Measurements from ENCODE around the gene FAM13C. TPM values are rescaled to one million over a fixed set of nuclear protein-coding genes. Genes with fewer than 3 reads are reported as not detected.

FAM13C gene
- total RNA-seq, 1 donor from 2014 or later: 10.1 TPM

DNA sequence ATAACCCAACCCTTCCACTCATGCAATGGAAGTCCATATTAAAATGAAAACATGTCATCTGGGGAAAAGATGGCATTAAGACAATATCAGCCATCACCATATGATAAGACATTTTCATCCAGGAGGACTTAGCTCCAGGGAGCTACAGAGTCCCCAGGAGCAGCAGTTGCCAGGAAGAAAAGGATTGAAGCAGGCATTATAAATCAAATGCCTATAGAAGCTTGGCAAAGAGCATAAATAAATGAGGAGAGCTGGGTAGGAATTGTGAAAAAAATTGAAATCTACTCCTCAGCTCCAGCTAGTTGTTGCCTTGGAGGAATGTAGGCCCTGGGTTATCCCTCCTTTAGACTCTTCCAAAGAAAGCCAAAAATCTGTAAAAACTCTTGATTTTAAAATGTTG, 42.5 kb downstream of the FAM13C start:
- H3K9me3 Mint-ChIP-seq: peaks cover 8% of the 10 kb centered on the region
- TF ChIP-seq, protein P1, sequence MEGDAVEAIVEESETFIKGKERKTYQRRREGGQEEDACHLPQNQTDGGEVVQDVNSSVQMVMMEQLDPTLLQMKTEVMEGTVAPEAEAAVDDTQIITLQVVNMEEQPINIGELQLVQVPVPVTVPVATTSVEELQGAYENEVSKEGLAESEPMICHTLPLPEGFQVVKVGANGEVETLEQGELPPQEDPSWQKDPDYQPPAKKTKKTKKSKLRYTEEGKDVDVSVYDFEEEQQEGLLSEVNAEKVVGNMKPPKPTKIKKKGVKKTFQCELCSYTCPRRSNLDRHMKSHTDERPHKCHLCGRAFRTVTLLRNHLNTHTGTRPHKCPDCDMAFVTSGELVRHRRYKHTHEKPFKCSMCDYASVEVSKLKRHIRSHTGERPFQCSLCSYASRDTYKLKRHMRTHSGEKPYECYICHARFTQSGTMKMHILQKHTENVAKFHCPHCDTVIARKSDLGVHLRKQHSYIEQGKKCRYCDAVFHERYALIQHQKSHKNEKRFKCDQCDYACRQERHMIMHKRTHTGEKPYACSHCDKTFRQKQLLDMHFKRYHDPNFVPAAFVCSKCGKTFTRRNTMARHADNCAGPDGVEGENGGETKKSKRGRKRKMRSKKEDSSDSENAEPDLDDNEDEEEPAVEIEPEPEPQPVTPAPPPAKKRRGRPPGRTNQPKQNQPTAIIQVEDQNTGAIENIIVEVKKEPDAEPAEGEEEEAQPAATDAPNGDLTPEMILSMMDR (conservative IDR thresholded peaks at IDR 0.05): no peak
- peaks cover 27% of the 10 kb centered on the region for H3K36me3 Mint-ChIP-seq
- no peak overlapping the region for H3K4me3 Mint-ChIP-seq
- H3K27me3 Mint-ChIP-seq: no peaks in the 10 kb centered on the region
- no peak overlapping the region for H3K27ac Mint-ChIP-seq
- peaks cover 13% of the 10 kb centered on the region for H3K4me1 Mint-ChIP-seq (ENCODE audit: unreplicated experiment)
- DNase-seq (ENCODE audit: extremely low spot score, unreplicated experiment): no peak

DNA sequence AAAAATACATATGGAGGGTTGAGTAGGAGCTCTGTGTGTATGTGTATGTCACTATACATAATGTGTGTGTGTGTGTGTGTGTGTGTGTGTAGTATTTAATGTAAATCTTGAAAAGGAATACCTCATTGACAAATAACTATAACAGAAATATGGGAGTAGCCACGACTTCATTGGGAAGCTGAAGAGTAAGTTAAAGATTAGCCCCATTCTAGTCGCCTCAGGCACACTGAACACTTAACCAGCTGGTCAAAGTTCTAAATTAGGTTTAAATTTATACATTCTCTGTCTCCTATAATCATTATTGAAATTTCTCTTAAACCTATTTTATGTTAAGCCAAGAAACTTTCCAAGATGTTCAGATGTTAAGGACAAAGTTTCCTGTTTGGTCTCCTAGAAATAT, 45.3 kb downstream of the FAM13C start:
- no peak overlapping the region for H3K4me3 Mint-ChIP-seq
- no peak overlapping the region for H3K27ac Mint-ChIP-seq
- peaks cover 15% of the 10 kb centered on the region for H3K36me3 Mint-ChIP-seq
- DNase-seq (ENCODE audit: extremely low spot score, unreplicated experiment): no peak
- peaks cover 1% of the 10 kb centered on the region for H3K4me1 Mint-ChIP-seq (ENCODE audit: unreplicated experiment)
- peaks cover 8% of the 10 kb centered on the region for H3K9me3 Mint-ChIP-seq
- no peaks in the 10 kb centered on the region for H3K27me3 Mint-ChIP-seq
- TF ChIP-seq, protein P1 (conservative IDR thresholded peaks at IDR 0.05): no peak

GRCh38 chr10:59315465-59315864, 46.9 kb downstream of the FAM13C start:
- no peak for DNase-seq (ENCODE audit: extremely low spot score, unreplicated experiment)
- H3K4me1 Mint-ChIP-seq (ENCODE audit: unreplicated experiment): no peaks in the 10 kb centered on the region
- peaks cover 7% of the 10 kb centered on the region for H3K9me3 Mint-ChIP-seq
- peaks cover 6% of the 10 kb centered on the region for H3K36me3 Mint-ChIP-seq
- no peak overlapping the region for H3K4me3 Mint-ChIP-seq
- TF ChIP-seq, protein P1 (conservative IDR thresholded peaks at IDR 0.05): no peak
- H3K27ac Mint-ChIP-seq: no peak overlapping the region
- H3K27me3 Mint-ChIP-seq: no peaks in the 10 kb centered on the region

DNA sequence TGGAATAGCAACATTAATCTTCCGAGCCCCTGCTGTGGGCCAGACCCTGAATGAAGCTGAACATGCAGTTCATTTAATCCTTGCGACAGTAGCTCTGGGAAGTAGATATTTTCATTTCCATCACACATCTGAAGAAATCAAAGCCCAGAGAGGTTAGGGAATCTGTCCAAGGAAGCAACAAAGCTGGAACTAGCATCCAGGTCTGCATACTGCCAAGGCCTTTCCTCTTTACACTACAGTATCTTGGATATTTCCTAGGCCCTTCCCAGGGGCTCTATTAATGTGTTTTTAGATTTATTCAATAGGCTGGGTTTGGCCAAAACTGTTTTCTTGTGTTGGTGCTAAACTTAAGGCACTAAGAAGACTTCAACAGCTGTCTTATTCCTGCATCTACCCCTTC, 48.1 kb downstream of the FAM13C start:
- H3K36me3 Mint-ChIP-seq: peaks cover 3% of the 10 kb centered on the region
- H3K9me3 Mint-ChIP-seq: peaks cover 7% of the 10 kb centered on the region
- H3K27ac Mint-ChIP-seq: no peak overlapping the region
- no peak for DNase-seq (ENCODE audit: extremely low spot score, unreplicated experiment)
- no peak overlapping the region for H3K4me3 Mint-ChIP-seq
- H3K27me3 Mint-ChIP-seq: no peaks in the 10 kb centered on the region
- H3K4me1 Mint-ChIP-seq (ENCODE audit: unreplicated experiment): no peaks in the 10 kb centered on the region
- TF ChIP-seq, protein P1 (conservative IDR thresholded peaks at IDR 0.05): no peak

- H3K4me3 Mint-ChIP-seq: no peak overlapping the region
- no peaks in the 10 kb centered on the region for H3K27me3 Mint-ChIP-seq
- H3K27ac Mint-ChIP-seq: no peak overlapping the region
- peaks cover 7% of the 10 kb centered on the region for H3K9me3 Mint-ChIP-seq
- DNase-seq (ENCODE audit: extremely low spot score, unreplicated experiment): no peak
- peaks cover 3% of the 10 kb centered on the region for H3K36me3 Mint-ChIP-seq
- H3K4me1 Mint-ChIP-seq (ENCODE audit: unreplicated experiment): no peaks in the 10 kb centered on the region
- TF ChIP-seq, protein P1 (conservative IDR thresholded peaks at IDR 0.05): no peak
Measured at GRCh38 chr10:59312247-59312646, 50.1 kb downstream of the FAM13C start.

DNA sequence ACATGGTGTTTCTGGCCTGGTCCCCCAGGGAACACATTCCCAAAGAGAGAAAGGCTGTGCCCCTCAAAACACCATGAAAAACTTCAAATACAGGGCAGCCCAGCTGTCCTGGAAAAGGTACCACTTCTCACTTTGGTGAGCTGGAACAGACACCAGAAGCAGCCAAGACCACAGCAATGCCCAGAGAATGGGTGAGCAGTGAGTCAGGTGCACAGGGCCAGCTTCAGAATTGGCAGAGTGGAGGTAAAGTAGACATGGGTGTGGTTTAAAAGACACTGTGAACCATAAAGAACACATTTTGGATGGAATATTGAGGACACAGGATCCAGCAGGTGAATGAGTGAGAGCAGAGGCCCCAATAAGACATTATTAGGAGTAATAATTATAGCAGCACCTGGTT, 51.3 kb downstream of the FAM13C start:
- TF ChIP-seq, protein P1 (conservative IDR thresholded peaks at IDR 0.05): no peak
- no peaks in the 10 kb centered on the region for H3K27me3 Mint-ChIP-seq
- no peak overlapping the region for H3K27ac Mint-ChIP-seq
- H3K9me3 Mint-ChIP-seq: peaks cover 7% of the 10 kb centered on the region
- no peaks in the 10 kb centered on the region for H3K4me1 Mint-ChIP-seq (ENCODE audit: unreplicated experiment)
- no peak overlapping the region for H3K4me3 Mint-ChIP-seq
- peaks cover 10% of the 10 kb centered on the region for H3K36me3 Mint-ChIP-seq
- DNase-seq (ENCODE audit: extremely low spot score, unreplicated experiment): no peak

Measured in type B pancreatic cell (in vitro differentiated cells).